NCI-H748 (cell line): ENCODE results near the gene OIP5.
"Not testable (repeated sequence)": the region's sequence is repeated elsewhere in the genome, so short reads cannot be mapped to it uniquely, and the experiment has no call there.

Experiments
- DNase-seq: peaks from one replicate; lab custom pipeline; 2025; ENCODE audit not compliant: unreplicated experiment; lab: John Stamatoyannopoulos, UW

Gene OIP5

GRCh38 chr15:41332194-41333025, at the start of gene OIP5, which contains the start of gene NUSAP1:
Gene OIP5 (minus strand): TSS chr15:41332591. CDS start chr15:41332561, 30 bp downstream.
Gene NUSAP1 (plus strand): TSS chr15:41332881. CDS start chr15:41332958, 77 bp downstream.
- peak; percentile 99 for DNase-seq

GRCh38 chr15:41377978-41378377, 45.6 kb upstream of the OIP5 start:
- no peak for DNase-seq

- no peak for DNase-seq
These were observed 35.0 kb upstream of the OIP5 start for GRCh38 chr15:41367418-41367817.

- DNase-seq, result no peak
These were observed 22.0 kb upstream of the OIP5 start for GRCh38 chr15:41354371-41354770.

- no peak for DNase-seq
These were observed 17.8 kb upstream of the OIP5 start for GRCh38 chr15:41350057-41350717.

- no peak for DNase-seq
These were observed 14.8 kb upstream of the OIP5 start for GRCh38 chr15:41347236-41347635.

GRCh38 chr15:41341519-41341918, 9.1 kb upstream of the OIP5 start:
- no peak for DNase-seq

GRCh38 chr15:41340189-41340695, 7.9 kb upstream of the OIP5 start:
- no peak for DNase-seq

GRCh38 chr15:41337631-41338522, 5.5 kb upstream of the OIP5 start:
- no peak for DNase-seq

GRCh38 chr15:41337047-41337446, 4.7 kb upstream of the OIP5 start:
- no peak for DNase-seq

GRCh38 chr15:41336549-41336948, 4.2 kb upstream of the OIP5 start:
- DNase-seq, result no peak

GRCh38 chr15:41334293-41335120, 2.1 kb upstream of the OIP5 start:
- DNase-seq, result peak; percentile 6

GRCh38 chr15:41333026-41333562, 703 bp upstream of the OIP5 start:
- DNase-seq, result peak; percentile 73

GRCh38 chr15:41331833-41332193, 578 bp downstream of the OIP5 start:
- DNase-seq, result no peak

- no peak for DNase-seq
These were observed 1.1 kb downstream of the OIP5 start for GRCh38 chr15:41331281-41331680.

- no peak for DNase-seq
These were observed 8.8 kb downstream of the OIP5 start for GRCh38 chr15:41323611-41324010.

GRCh38 chr15:41320805-41321330, 11.5 kb downstream of the OIP5 start:
- not testable (repeated sequence) for DNase-seq

GRCh38 chr15:41309226-41309905, 23.0 kb downstream of the OIP5 start:
- DNase-seq, result no peak

GRCh38 chr15:41307679-41308078, 24.7 kb downstream of the OIP5 start:
- no peak for DNase-seq
